Endothelial cell (in vitro differentiated cells): ENCODE measurements around the gene COX20. TPM values are rescaled to one million over a fixed set of nuclear protein-coding genes. Genes with fewer than 3 reads are reported as not detected.

Experiments used
- DNase-seq: peaks from one replicate; pipeline ENCODE4 v3.0.0; 2021; ENCODE audit warnings: low spot score
- H3K27ac Mint-ChIP-seq: one replicate; pipeline ENCODE4 v1.8.0; 2021; ENCODE audit warnings: mixed read lengths, inconsistent platforms; ENCODE audit not compliant: unreplicated experiment
- H3K27me3 Mint-ChIP-seq: one replicate; pipeline ENCODE4 v1.8.0; 2021; ENCODE audit warnings: mild to moderate bottlenecking, moderate library complexity, mixed read lengths, inconsistent platforms; ENCODE audit not compliant: unreplicated experiment
- H3K36me3 Mint-ChIP-seq: one replicate; pipeline ENCODE4 v1.8.0; 2021; ENCODE audit warnings: mild to moderate bottlenecking, low read depth, mixed read lengths, inconsistent platforms; ENCODE audit not compliant: unreplicated experiment
- H3K4me1 Mint-ChIP-seq: one replicate; pipeline ENCODE4 v1.8.0; 2021; ENCODE audit warnings: mild to moderate bottlenecking, mixed read lengths, inconsistent platforms; ENCODE audit not compliant: unreplicated experiment
- H3K4me3 Mint-ChIP-seq: one replicate; pipeline ENCODE4 v1.8.0; 2021; ENCODE audit warnings: mild to moderate bottlenecking, mixed read lengths, inconsistent platforms; ENCODE audit not compliant: unreplicated experiment
- H3K9me3 Mint-ChIP-seq: one replicate; pipeline ENCODE4 v1.8.0; 2021; ENCODE audit warnings: mixed read lengths, inconsistent platforms; ENCODE audit not compliant: unreplicated experiment
- total RNA-seq: library from RNA; stranded (reverse); fragmentation: NEBNext Ultra II Directional; extraction: Animal tissue kit (Norgen Biotek cat#: 25700); gene quantifications from one replicate; pipeline ENCODE4 v1.2.1, GENCODE V29; 2021; ENCODE audit not compliant: unreplicated experiment
- TF ChIP-seq, protein P1 (sequence below): fragments of 200-600 bp; sonication (generic); IDR thresholded peaks from one replicate; pipeline ENCODE4 v1.5.0; 2021; ENCODE audit warnings: antibody characterized with exemption; ENCODE audit not compliant: unreplicated experiment

COX20 gene
- total RNA-seq, 1 donor from 2014 or later = 9.6 TPM

DNA sequence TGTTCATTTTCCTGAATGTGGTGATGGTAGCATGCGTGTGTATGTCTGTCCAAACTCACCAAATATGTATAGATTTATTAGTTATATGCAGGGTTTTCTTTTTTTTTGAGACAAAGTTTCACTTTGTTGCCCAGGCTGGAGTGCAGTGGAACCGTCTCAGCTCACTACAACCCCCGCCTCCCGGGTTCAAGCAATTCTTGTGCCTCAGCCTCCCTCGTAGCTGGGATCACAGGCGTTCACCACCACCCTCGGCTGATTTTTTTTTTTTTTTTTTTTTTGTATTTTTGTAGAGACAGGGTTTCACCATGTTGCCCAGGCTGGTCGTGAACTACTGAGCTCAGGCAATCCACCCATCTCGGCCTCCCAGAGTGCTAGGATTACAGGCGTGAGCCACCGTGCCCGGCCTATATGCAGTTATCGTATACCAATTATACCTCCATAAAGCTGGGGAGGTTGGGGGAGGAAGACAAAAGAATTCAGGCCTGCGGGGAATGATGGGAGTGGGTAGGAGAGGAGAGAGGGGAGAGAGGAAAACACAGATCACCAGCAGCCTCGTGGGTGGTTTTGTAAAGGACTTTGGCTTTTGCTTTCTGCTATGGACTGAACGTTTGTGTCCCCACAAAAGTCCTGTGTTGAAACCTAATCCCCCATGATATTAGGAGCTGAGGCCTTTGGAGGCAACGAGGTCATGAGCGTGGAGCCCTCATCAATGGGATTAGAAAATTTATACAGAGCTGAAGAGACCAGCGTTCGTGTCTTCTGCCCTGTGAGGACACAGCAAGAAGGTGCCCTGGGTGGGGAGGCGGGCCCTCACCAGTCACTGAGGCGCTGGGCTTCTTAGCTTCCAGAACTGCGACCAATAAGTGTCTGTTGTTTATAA lies 33.3 kb downstream of the COX20 start:
- Mint-ChIP-seq H3K4me1 (peaks cover 17% of the 10 kb centered on the region), H3K36me3 (peaks cover 8% of the 10 kb centered on the region), H3K9me3 (no peaks in the 10 kb centered on the region), H3K27me3 (peaks cover 13% of the 10 kb centered on the region), H3K27ac (no peak overlapping the region), H3K4me3 (no peak overlapping the region)
- TF ChIP-seq, protein P1, sequence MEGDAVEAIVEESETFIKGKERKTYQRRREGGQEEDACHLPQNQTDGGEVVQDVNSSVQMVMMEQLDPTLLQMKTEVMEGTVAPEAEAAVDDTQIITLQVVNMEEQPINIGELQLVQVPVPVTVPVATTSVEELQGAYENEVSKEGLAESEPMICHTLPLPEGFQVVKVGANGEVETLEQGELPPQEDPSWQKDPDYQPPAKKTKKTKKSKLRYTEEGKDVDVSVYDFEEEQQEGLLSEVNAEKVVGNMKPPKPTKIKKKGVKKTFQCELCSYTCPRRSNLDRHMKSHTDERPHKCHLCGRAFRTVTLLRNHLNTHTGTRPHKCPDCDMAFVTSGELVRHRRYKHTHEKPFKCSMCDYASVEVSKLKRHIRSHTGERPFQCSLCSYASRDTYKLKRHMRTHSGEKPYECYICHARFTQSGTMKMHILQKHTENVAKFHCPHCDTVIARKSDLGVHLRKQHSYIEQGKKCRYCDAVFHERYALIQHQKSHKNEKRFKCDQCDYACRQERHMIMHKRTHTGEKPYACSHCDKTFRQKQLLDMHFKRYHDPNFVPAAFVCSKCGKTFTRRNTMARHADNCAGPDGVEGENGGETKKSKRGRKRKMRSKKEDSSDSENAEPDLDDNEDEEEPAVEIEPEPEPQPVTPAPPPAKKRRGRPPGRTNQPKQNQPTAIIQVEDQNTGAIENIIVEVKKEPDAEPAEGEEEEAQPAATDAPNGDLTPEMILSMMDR = no peak
- no peak for DNase-seq

DNA sequence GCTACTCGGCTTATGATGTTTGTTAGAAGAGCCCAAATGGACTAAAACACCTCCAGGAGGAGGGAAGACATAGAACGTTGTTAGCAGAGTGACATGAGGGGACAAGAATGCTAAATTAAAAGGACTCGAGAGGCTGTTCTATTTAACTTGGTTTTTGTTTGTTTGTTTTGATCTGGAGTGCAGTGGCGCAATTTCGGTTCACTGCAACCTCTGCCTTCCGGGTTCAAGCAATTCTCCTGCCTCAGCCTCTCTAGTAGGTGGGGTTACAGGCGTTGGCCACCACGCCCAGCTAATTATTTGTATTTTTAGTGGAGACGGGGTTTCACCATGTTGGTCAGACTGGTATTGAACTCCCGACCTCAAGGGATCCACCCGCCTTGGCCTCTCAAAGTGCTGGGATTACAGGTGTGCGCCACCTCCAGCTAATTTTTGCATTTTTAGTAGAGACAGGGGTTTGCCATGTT lies 33.9 kb downstream of the COX20 start:
- no peak overlapping the region for H3K4me3 Mint-ChIP-seq
- TF ChIP-seq, protein P1 = no peak
- no peaks in the 10 kb centered on the region for H3K9me3 Mint-ChIP-seq
- H3K27ac Mint-ChIP-seq = no peak overlapping the region
- H3K27me3 Mint-ChIP-seq = peaks cover 10% of the 10 kb centered on the region
- peaks cover 17% of the 10 kb centered on the region for H3K4me1 Mint-ChIP-seq
- H3K36me3 Mint-ChIP-seq = peaks cover 8% of the 10 kb centered on the region
- no peak for DNase-seq

- H3K27me3 Mint-ChIP-seq = peaks cover 5% of the 10 kb centered on the region
- TF ChIP-seq, protein P1 = no peak
- DNase-seq = no peak
- peaks cover 14% of the 10 kb centered on the region for H3K4me1 Mint-ChIP-seq
- no peaks in the 10 kb centered on the region for H3K9me3 Mint-ChIP-seq
- H3K27ac Mint-ChIP-seq = no peak overlapping the region
- no peak overlapping the region for H3K4me3 Mint-ChIP-seq
- H3K36me3 Mint-ChIP-seq = peaks cover 3% of the 10 kb centered on the region
Measured at GRCh38 chr1:244869950-244870349, 34.5 kb downstream of the COX20 start.

GRCh38 chr1:244874974-244875579 lies 39.6 kb downstream of the COX20 start:
- TF ChIP-seq, protein P1 = no peak
- no peak overlapping the region for H3K4me3 Mint-ChIP-seq
- DNase-seq = no peak
- H3K4me1 Mint-ChIP-seq = no peaks in the 10 kb centered on the region
- no peaks in the 10 kb centered on the region for H3K27me3 Mint-ChIP-seq
- H3K27ac Mint-ChIP-seq = no peak overlapping the region
- no peaks in the 10 kb centered on the region for H3K36me3 Mint-ChIP-seq
- H3K9me3 Mint-ChIP-seq = no peaks in the 10 kb centered on the region
